Choroid plexus epithelial cell (primary cell): ENCODE results near the gene SLC6A11.

Experiments
- DNase-seq: peaks from one replicate; pipeline ENCODE4 v3.0.0-alpha.2; 2010; ENCODE audit warnings: low read depth
- H3K4me3 ChIP-seq: 2 replicates; pipeline ENCODE4 v1.5.1; 2011; ENCODE audit warnings: low read depth, mild to moderate bottlenecking, control low read depth, low read length, moderate library complexity
- CTCF ChIP-seq: conservative IDR thresholded peaks from 2 replicates; pipeline ENCODE4 v1.5.1; 2011; ENCODE audit warnings: low read depth, mild to moderate bottlenecking, control low read depth, inconsistent platforms, low read length, moderate library complexity

Gene SLC6A11

DNA sequence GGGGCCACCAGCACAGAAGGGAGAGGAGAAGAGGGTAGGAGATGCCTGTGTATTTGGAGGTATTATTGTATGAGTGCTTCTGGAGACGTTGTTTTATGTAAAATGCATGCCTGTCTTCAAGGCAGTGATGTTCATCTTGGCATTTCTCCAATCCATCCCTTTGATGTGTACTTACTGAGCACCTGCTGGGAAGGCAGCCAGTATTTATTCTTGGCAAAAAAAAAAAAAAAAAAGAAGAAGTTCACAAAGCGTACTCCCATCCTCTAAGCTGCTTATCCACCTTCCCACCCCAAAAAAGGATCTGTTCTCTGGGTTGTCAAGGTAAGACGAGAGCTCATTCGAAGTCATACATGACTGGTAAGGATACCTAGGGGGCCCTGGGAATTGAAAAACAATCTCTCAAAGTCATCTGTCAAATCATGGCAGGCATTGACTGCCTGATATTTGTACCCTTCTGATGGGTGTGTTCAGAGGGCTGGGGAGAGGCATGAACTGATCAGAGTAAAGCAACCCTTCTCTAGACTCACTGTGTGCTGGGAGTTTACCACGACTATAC, 146.5 kb downstream of the SLC6A11 start:
- H3K4me3 ChIP-seq, result no peak overlapping the region
- no peak for DNase-seq
- no peak for TF ChIP-seq CTCF

DNA sequence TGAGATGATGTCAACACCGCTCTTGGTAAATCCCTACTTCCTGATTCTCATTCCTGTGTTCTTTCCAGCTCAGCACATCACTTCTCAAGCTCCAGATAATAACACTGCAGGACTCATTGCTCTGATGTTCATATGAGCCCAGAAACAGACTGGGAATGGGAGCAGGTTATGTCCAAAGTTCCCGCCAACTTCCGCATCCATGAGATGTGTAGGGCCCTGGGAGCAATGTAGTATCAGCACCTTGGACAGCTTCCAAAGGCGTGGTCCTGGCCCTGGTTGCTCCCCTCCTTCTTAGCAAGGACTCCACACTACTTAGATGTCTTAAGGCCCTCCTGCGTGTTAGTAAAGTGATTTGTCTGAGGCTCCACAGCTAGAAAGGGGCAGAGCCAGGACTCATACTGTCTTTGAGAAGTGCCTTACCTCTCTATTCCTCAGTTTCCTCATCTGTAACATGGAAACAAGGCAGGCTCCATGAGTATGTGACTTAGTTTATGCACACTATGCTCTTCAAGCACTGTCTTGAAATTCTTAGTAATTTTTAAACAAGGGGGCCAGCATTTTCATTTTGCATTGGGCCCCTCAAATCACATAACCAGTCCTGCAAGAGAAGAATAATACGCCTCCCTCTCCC, 148.6 kb downstream of the SLC6A11 start:
- peak; percentile 39 for DNase-seq
- no peak for TF ChIP-seq CTCF

GRCh38 chr3:10968401-10968800, 152.4 kb downstream of the SLC6A11 start:
- peak; percentile 20 for DNase-seq
- no peak for TF ChIP-seq CTCF
- H3K4me3 ChIP-seq, result no peak overlapping the region

More for the DNA sequence above, 148.6 kb downstream of the SLC6A11 start:
- no peak overlapping the region for H3K4me3 ChIP-seq

- no peak for DNase-seq
- TF ChIP-seq CTCF, result no peak
- no peak overlapping the region for H3K4me3 ChIP-seq
These were observed 154.4 kb downstream of the SLC6A11 start for GRCh38 chr3:10970306-10970960.

- H3K4me3 ChIP-seq, result no peak overlapping the region
- no peak for DNase-seq
- TF ChIP-seq CTCF, result no peak
These were observed 156.2 kb downstream of the SLC6A11 start for GRCh38 chr3:10972072-10972782.

DNA sequence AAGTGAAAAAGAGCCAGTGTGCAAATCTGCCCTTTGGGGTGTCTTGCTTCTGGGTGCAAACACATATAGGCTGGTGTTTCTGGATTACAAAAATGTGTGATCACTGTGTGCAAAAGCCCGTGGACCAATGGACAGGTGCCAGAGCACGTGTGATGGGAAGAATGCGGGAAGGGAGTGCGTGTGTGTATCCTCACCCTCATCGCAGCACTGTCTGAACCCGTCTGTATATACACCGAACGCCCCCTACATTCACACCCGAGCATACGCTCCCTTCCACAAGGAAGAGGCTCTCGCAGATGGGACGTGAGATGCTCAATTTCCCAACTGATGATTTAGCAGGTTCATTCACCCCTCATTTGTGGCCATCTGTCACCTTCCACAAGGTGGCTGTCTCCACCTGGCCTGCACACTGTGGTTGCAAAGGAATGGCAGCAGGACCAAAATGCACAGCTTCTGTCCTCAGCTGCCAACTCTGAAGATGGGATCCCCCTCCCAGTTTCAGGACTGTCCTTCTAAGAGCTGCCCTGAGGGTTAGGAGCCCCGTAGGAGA, 157.1 kb downstream of the SLC6A11 start:
- no peak for DNase-seq
- no peak for TF ChIP-seq CTCF
- H3K4me3 ChIP-seq, result no peak overlapping the region
